GM12878 (cell line): ENCODE measurements around the gene DSTN. TPM values are rescaled to one million over a fixed set of nuclear protein-coding genes. Genes with fewer than 3 reads are reported as not detected.

ENCODE experiments used
- BCL11A ChIP-seq: IDR thresholded peaks from 2 replicates; pipeline ENCODE4 v1.6.1; 2011; ENCODE audit warnings: low read depth, low read length
- BRCA1 ChIP-seq: IDR thresholded peaks from 2 replicates; pipeline ENCODE4 v1.6.1; 2011; ENCODE audit warnings: low read depth, low read length, improper control_type of control experiment
- CBX3 ChIP-seq: fragments of 200-600 bp; sonication (generic); IDR thresholded peaks from 2 replicates; pipeline ENCODE4 v1.6.1; 2016; ENCODE audit warnings: low read depth, borderline replicate concordance
- CTCF ChIP-seq, 3 experiments: IDR thresholded peaks in 2 of 3; conservative IDR thresholded peaks in 1 of 3; 2 replicates each; pipeline ENCODE4 v1.5.1; 2011; ENCODE audit warnings: low read depth in 3 of 3, low read length in 3 of 3, mild to moderate bottlenecking in 3 of 3, control low read depth in 2 of 3, moderate library complexity in 2 of 3, inconsistent platforms in 1 of 3, mixed read lengths in 1 of 3; ENCODE audit not compliant: control insufficient read depth in 2 of 3, insufficient read depth in 1 of 3; ENCODE audit errors: extremely low read depth in 1 of 3
- GATAD2B ChIP-seq: fragments of 450-650 bp; conservative IDR thresholded peaks from 2 replicates; pipeline ENCODE4 v1.6.1; 2017; ENCODE audit warnings: low read depth, mild to moderate bottlenecking, moderate library complexity
- KAT2A ChIP-seq: conservative IDR thresholded peaks from 2 replicates; pipeline ENCODE4 v1.6.1; 2011; ENCODE audit warnings: low read depth, low read length; ENCODE audit not compliant: control insufficient read depth
- MYC ChIP-seq: IDR thresholded peaks from 2 replicates; pipeline ENCODE4 v1.6.1; 2011; ENCODE audit warnings: mild to moderate bottlenecking, low read length, moderate library complexity, inconsistent platforms; ENCODE audit not compliant: insufficient read depth, insufficient replicate concordance, insufficient read length, severe bottlenecking
- NFYA ChIP-seq: IDR thresholded peaks from 2 replicates; pipeline ENCODE4 v1.6.1; 2011; ENCODE audit warnings: low read depth, mild to moderate bottlenecking, low read length, improper control_type of control experiment, borderline replicate concordance
- NKRF ChIP-seq: fragments of 450-650 bp; conservative IDR thresholded peaks from 2 replicates; pipeline ENCODE4 v1.6.1; 2017; ENCODE audit warnings: mild to moderate bottlenecking, moderate library complexity
- NR2C2 ChIP-seq: IDR thresholded peaks from 2 replicates; pipeline ENCODE4 v1.6.1; 2011; ENCODE audit warnings: borderline replicate concordance, low read depth; ENCODE audit not compliant: control insufficient read depth, insufficient read length
- NR2F1 ChIP-seq: fragments of 450-650 bp; conservative IDR thresholded peaks from 2 replicates; pipeline ENCODE4 v1.6.1; 2017; ENCODE audit warnings: mild to moderate bottlenecking
- RAD51 ChIP-seq: fragments of 450-650 bp; IDR thresholded peaks from 2 replicates; pipeline ENCODE4 v1.6.1; 2016; ENCODE audit warnings: moderate library complexity, mild to moderate bottlenecking, inconsistent platforms
- RELA ChIP-seq: fragments of 450-650 bp; IDR thresholded peaks from 2 replicates; pipeline ENCODE4 v1.8.0; 2014; ENCODE audit warnings: borderline replicate concordance; ENCODE audit not compliant: partially characterized antibody
- RUNX3 ChIP-seq: IDR thresholded peaks from 2 replicates; pipeline ENCODE4 v1.6.1; 2012; ENCODE audit warnings: low read length, inconsistent platforms
- SIN3A ChIP-seq: IDR thresholded peaks from 2 replicates; pipeline ENCODE4 v1.6.1; 2012; ENCODE audit warnings: low read depth, low read length, improper control_type of control experiment
- SIX5 ChIP-seq: IDR thresholded peaks from 2 replicates; pipeline ENCODE4 v1.6.1; 2011; ENCODE audit warnings: mild to moderate bottlenecking, low read depth, low read length, moderate library complexity; ENCODE audit not compliant: severe bottlenecking
- SMC3 ChIP-seq: IDR thresholded peaks from 2 replicates; pipeline ENCODE4 v1.6.1; 2011; ENCODE audit warnings: low read length, improper control_type of control experiment, borderline replicate concordance
- SREBF2 ChIP-seq: IDR thresholded peaks from 2 replicates; pipeline ENCODE4 v1.6.1; 2012; ENCODE audit warnings: mild to moderate bottlenecking, low read length
- USF1 ChIP-seq: IDR thresholded peaks from 2 replicates; pipeline ENCODE4 v1.6.1; 2011; ENCODE audit warnings: borderline replicate concordance, low read depth, mild to moderate bottlenecking, moderate library complexity, mixed read lengths, low read length; ENCODE audit not compliant: insufficient read depth; ENCODE audit errors: extremely low read length
- YY1 ChIP-seq: IDR thresholded peaks from 2 replicates; pipeline ENCODE4 v1.6.1; 2011; ENCODE audit warnings: low read depth, mild to moderate bottlenecking, low read length
- ZNF207 ChIP-seq: fragments of 450-650 bp; IDR thresholded peaks from 2 replicates; pipeline ENCODE4 v1.6.1; 2014; ENCODE audit warnings: antibody characterized with exemption, mild to moderate bottlenecking, borderline replicate concordance
- ZNF274 ChIP-seq: IDR thresholded peaks from one replicate; pipeline ENCODE4 v1.8.0; 2011; ENCODE audit not compliant: insufficient read length, insufficient read depth
- ZNF687 ChIP-seq: fragments of 450-650 bp; IDR thresholded peaks from 2 replicates; pipeline ENCODE4 v1.6.1; 2017; ENCODE audit warnings: mild to moderate bottlenecking, moderate library complexity
- ZSCAN29 ChIP-seq: fragments of 450-650 bp; IDR thresholded peaks from 2 replicates; pipeline ENCODE4 v1.6.1; 2017; ENCODE audit warnings: mild to moderate bottlenecking, moderate library complexity
- polyA plus RNA-seq, 11 experiments: library from polyadenylated mRNA; depleted of rRNA in 4 of 11; unstranded in 6 of 11; stranded (reverse) in 5 of 11; fragments of >200 nt; fragmentation: Nextera tagmentation in 4 of 11; fragmentation: Illumina TruSeq in 1 of 11; extraction: Ambion mirVana in 4 of 11; extraction: Trizol in 1 of 11; gene quantifications; 1 replicate in 1 of 11; 2 replicates in 10 of 11; pipeline versions ENCODE4 v1.2.1 to v1.2.3, GENCODE V29; 2011 to 2016; ENCODE audit warnings: inconsistent platforms in 2 of 11, missing spikeins in 2 of 11, low read depth in 1 of 11
- total RNA-seq, 4 experiments: library from RNA; depleted of rRNA in 3 of 4; stranded (reverse); fragments of >200 nt in 3 of 4; fragmentation: Illumina TruSeq in 1 of 4; extraction: Trizol in 1 of 4; gene quantifications; 2 replicates each; pipeline versions ENCODE4 v1.2.1 to v1.2.3, GENCODE V29; 2013 to 2021

DSTN gene
- total and polyA plus RNA-seq, 10 of the 15 experiments (the other 5 are each of a cell fraction or from before 2014, with no cell fraction given) = 26.7 to 137 (median 40.8) TPM

- TF ChIP-seq CTCF (IDR thresholded peaks at IDR 0.05 in 2 of 3, conservative IDR thresholded peaks at IDR 0.05 in 1 of 3; ENCODE audit: control insufficient read depth in 2 of 3, extremely low read depth in 1 of 3, insufficient read depth in 1 of 3, low read depth in 3 of 3, low read length in 3 of 3) = no peak
- no peak for TF ChIP-seq ZNF207
- no peak for TF ChIP-seq KAT2A
- peak; percentile 50; the same call in 1 of the 2 replicates for TF ChIP-seq YY1
- TF ChIP-seq RUNX3 = no peak
- TF ChIP-seq SIX5 = peak; percentile 68
- TF ChIP-seq ZNF687 = no peak
- TF ChIP-seq CBX3 = no peak
- no peak for TF ChIP-seq BCL11A
- TF ChIP-seq SREBF2 = no peak
- TF ChIP-seq NKRF = no peak
- TF ChIP-seq ZSCAN29 = no peak
- TF ChIP-seq SIN3A = no peak
- peak; percentile 35; the same call in 1 of the 2 replicates for TF ChIP-seq RAD51
- no peak for TF ChIP-seq ZNF274
- TF ChIP-seq NFYA = no peak
- TF ChIP-seq MYC = no peak
- no peak for TF ChIP-seq NR2C2
- no peak for TF ChIP-seq BRCA1
- peak; percentile 87 for TF ChIP-seq USF1
- TF ChIP-seq SMC3 = no peak
- TF ChIP-seq NR2F1 = no peak
- TF ChIP-seq RELA = no peak
- no peak for TF ChIP-seq GATAD2B
Measured at GRCh38 chr20:17525650-17526049, 44.2 kb upstream of the DSTN start (continued).
